Hepatocyte (in vitro differentiated cells): Measurements from ENCODE around the gene TUBB1. TPM values are rescaled to one million over a fixed set of nuclear protein-coding genes. Genes with fewer than 3 reads are reported as not detected.
A peak's percentile ranks its signal among the peaks of the same experiment; 100 is the strongest.

Experiments used
- DNase-seq: peaks from one replicate; pipeline ENCODE4 v3.0.0-alpha.2; 2016; ENCODE audit warnings: low spot score
- H2AFZ ChIP-seq: fragments of 200-600 bp; sonication (generic); 2 replicates; pipeline ENCODE4 v1.6.0; 2016; ENCODE audit warnings: antibody characterized with exemption, mild to moderate bottlenecking
- H3K27ac ChIP-seq: fragments of 200-600 bp; sonication (generic); 2 replicates; pipeline ENCODE4 v1.5.1; 2016; ENCODE audit warnings: mild to moderate bottlenecking
- H3K27me3 ChIP-seq: fragments of 200-600 bp; sonication (generic); 2 replicates; pipeline ENCODE4 v1.6.1; 2016
- H3K36me3 ChIP-seq: fragments of 200-600 bp; sonication (generic); replicated peaks from 2 replicates; pipeline ENCODE4 v1.5.1; 2016; ENCODE audit warnings: low read depth; ENCODE audit not compliant: insufficient read depth
- H3K4me1 ChIP-seq: fragments of 200-600 bp; sonication (generic); 2 replicates; pipeline ENCODE4 v1.5.1; 2016; ENCODE audit warnings: mild to moderate bottlenecking, moderate library complexity; ENCODE audit not compliant: insufficient read depth
- H3K4me2 ChIP-seq: fragments of 200-600 bp; sonication (generic); 2 replicates; pipeline ENCODE4 v1.6.0; 2016
- H3K4me3 ChIP-seq: fragments of 200-600 bp; sonication (generic); 2 replicates; pipeline ENCODE4 v1.5.1; 2016; ENCODE audit warnings: mild to moderate bottlenecking
- H3K79me2 ChIP-seq: fragments of 200-600 bp; sonication (generic); 2 replicates; pipeline ENCODE4 v1.6.0; 2017; ENCODE audit warnings: mild to moderate bottlenecking
- H3K9me2 ChIP-seq: fragments of 200-600 bp; sonication (generic); replicated peaks from 2 replicates; pipeline ENCODE4 v1.6.0; 2017; ENCODE audit warnings: mild to moderate bottlenecking; ENCODE audit not compliant: insufficient read depth
- H3K9me3 ChIP-seq: fragments of 200-600 bp; sonication (generic); 2 replicates; pipeline ENCODE4 v1.5.1; 2016; ENCODE audit warnings: low read depth, mild to moderate bottlenecking
- H4K20me1 ChIP-seq: fragments of 200-600 bp; sonication (generic); 2 replicates; pipeline ENCODE4 v1.6.0; 2016; ENCODE audit warnings: mild to moderate bottlenecking; ENCODE audit not compliant: insufficient read depth, poor library complexity, severe bottlenecking
- CTCF ChIP-seq: fragments of 200-600 bp; sonication (generic); IDR thresholded peaks from 2 replicates; pipeline ENCODE4 v1.5.1; 2016; ENCODE audit warnings: antibody characterized with exemption, mild to moderate bottlenecking; ENCODE audit not compliant: poor library complexity
- EZH2 ChIP-seq: fragments of 200-600 bp; sonication (generic); IDR thresholded peaks from 2 replicates; pipeline ENCODE4 v1.6.1; 2016; ENCODE audit warnings: antibody characterized with exemption, mild to moderate bottlenecking, borderline replicate concordance
- EZH2phosphoT487 ChIP-seq: fragments of 200-600 bp; sonication (generic); IDR thresholded peaks from one replicate; pipeline ENCODE4 v1.6.1; 2018; ENCODE audit warnings: antibody characterized with exemption, mild to moderate bottlenecking, low read depth, moderate library complexity; ENCODE audit not compliant: unreplicated experiment, severe bottlenecking
- WGBS: methylation state at CpG from one replicate; pipeline ENCODE4 v1.1.6; 2016; ENCODE audit warnings: low lambda C conversion rate; ENCODE audit errors: missing lambda C conversion rate; 5-methylcytosine and 5-hydroxymethylcytosine counted together
- polyA plus RNA-seq: library from polyadenylated mRNA; unstranded; fragments of >200 nt; fragmentation: Nextera tagmentation; extraction: Ambion mirVana; gene quantifications from 2 replicates; pipeline ENCODE4 v1.2.1, GENCODE V29; 2016
- total RNA-seq: library from RNA; depleted of rRNA; stranded (reverse); fragments of >200 nt; gene quantifications from 2 replicates; pipeline ENCODE4 v1.2.3, GENCODE V29; 2014

The TUBB1 gene
- total and polyA plus RNA-seq, 2 experiments from 2014 or later: 0.05 to 0.10 TPM

GRCh38 chr20:59025511-59025910 is 6.3 kb downstream of the TUBB1 start:
- peaks cover 3% of the 10 kb centered on the region for H3K36me3 ChIP-seq
- H4K20me1 ChIP-seq: peaks cover 20% of the 10 kb centered on the region
- H2AFZ ChIP-seq: no peak overlapping the region
- H3K79me2 ChIP-seq: peaks cover 51% of the 10 kb centered on the region
- no peaks in the 10 kb centered on the region for H3K9me2 ChIP-seq
- no peak overlapping the region for H3K4me3 ChIP-seq
- H3K27ac ChIP-seq: no peak overlapping the region
- no peaks in the 10 kb centered on the region for H3K9me3 ChIP-seq
- no peak for TF ChIP-seq EZH2phosphoT487
- no peak for TF ChIP-seq EZH2
- TF ChIP-seq CTCF: no peak
- H3K4me2 ChIP-seq: no peak overlapping the region
- no peak for DNase-seq
- no peaks in the 10 kb centered on the region for H3K27me3 ChIP-seq
- peaks cover 17% of the 10 kb centered on the region for H3K4me1 ChIP-seq
- 95% methylated on average over 4 of the region's 4 CpGs for WGBS

- Histone ChIP-seq H3K9me2 (no peaks in the 10 kb centered on the region), H3K27me3 (no peaks in the 10 kb centered on the region), H3K4me3 (no peak overlapping the region), H3K4me2 (no peak overlapping the region), H3K4me1 (peaks cover 22% of the 10 kb centered on the region), H3K79me2 (peaks cover 66% of the 10 kb centered on the region), H2AFZ (no peak overlapping the region), H3K27ac (no peak overlapping the region), H3K36me3 (peaks cover 3% of the 10 kb centered on the region), H4K20me1 (peaks cover 20% of the 10 kb centered on the region), H3K9me3 (no peaks in the 10 kb centered on the region)
- 87% methylated on average over 5 of the region's 5 CpGs for WGBS
- TF ChIP-seq CTCF: no peak
- TF ChIP-seq EZH2phosphoT487: no peak
- no peak for TF ChIP-seq EZH2
- DNase-seq: no peak
Measured at GRCh38 chr20:59026904-59027740, 7.9 kb downstream of the TUBB1 start.

GRCh38 chr20:59027741-59028320 is 8.6 kb downstream of the TUBB1 start:
- Histone ChIP-seq H4K20me1 (peaks cover 20% of the 10 kb centered on the region), H3K4me3 (no peak overlapping the region), H3K79me2 (peaks cover 66% of the 10 kb centered on the region), H3K36me3 (peaks cover 3% of the 10 kb centered on the region), H2AFZ (no peak overlapping the region), H3K9me3 (no peaks in the 10 kb centered on the region), H3K9me2 (no peaks in the 10 kb centered on the region), H3K27me3 (no peaks in the 10 kb centered on the region), H3K4me2 (peak overlapping the region; percentile 92), H3K27ac (no peak overlapping the region), H3K4me1 (peaks cover 22% of the 10 kb centered on the region)
- TF ChIP-seq EZH2 (no peak), CTCF (no peak), EZH2phosphoT487 (no peak)
- 76% methylated on average over 8 of the region's 8 CpGs for WGBS
- DNase-seq: no peak
